NCI-H2196 treated with DMSO at 0.1 percent for 48 hours (cell line): ENCODE measurements around the gene KCTD15.

Source experiments
- DNase-seq: peaks from one replicate; lab custom pipeline; 2025; ENCODE audit not compliant: unreplicated experiment; lab: John Stamatoyannopoulos, UW

Gene KCTD15

GRCh38 chr19:33796164-33796875 lies at the start of gene KCTD15:
Gene KCTD15, plus strand, starts transcription at chr19:33796870. Its CDS starts 3,585 bp downstream, at chr19:33800455.
- DNase-seq = no peak

GRCh38 chr19:33747273-33747672 lies 49.4 kb upstream of the KCTD15 start:
- DNase-seq = no peak

- DNase-seq = no peak
Measured at GRCh38 chr19:33748231-33748630, 48.4 kb upstream of the KCTD15 start.

GRCh38 chr19:33749016-33749415 lies 47.7 kb upstream of the KCTD15 start:
- no peak for DNase-seq

GRCh38 chr19:33749619-33750175 lies 47.0 kb upstream of the KCTD15 start:
- DNase-seq = no peak

GRCh38 chr19:33750587-33751435 lies 45.9 kb upstream of the KCTD15 start:
- DNase-seq = no peak

GRCh38 chr19:33751436-33751770 lies 45.3 kb upstream of the KCTD15 start:
- DNase-seq = no peak

- no peak for DNase-seq
Measured at GRCh38 chr19:33752018-33752800, 44.5 kb upstream of the KCTD15 start.

GRCh38 chr19:33752945-33753344 lies 43.7 kb upstream of the KCTD15 start:
- no peak for DNase-seq

GRCh38 chr19:33754361-33754760 lies 42.3 kb upstream of the KCTD15 start:
- DNase-seq = no peak

GRCh38 chr19:33755099-33756035 lies 41.3 kb upstream of the KCTD15 start:
- no peak for DNase-seq

GRCh38 chr19:33756177-33756576 lies 40.5 kb upstream of the KCTD15 start:
- no peak for DNase-seq

GRCh38 chr19:33758541-33759013 lies 38.1 kb upstream of the KCTD15 start:
- DNase-seq = no peak

- no peak for DNase-seq
Measured at GRCh38 chr19:33759356-33759755, 37.3 kb upstream of the KCTD15 start.

GRCh38 chr19:33763633-33764371 lies 32.9 kb upstream of the KCTD15 start:
- no peak for DNase-seq

GRCh38 chr19:33766623-33767022 lies 30.0 kb upstream of the KCTD15 start:
- no peak for DNase-seq

GRCh38 chr19:33767898-33768413 lies 28.7 kb upstream of the KCTD15 start:
- no peak for DNase-seq

GRCh38 chr19:33769208-33769607 lies 27.5 kb upstream of the KCTD15 start:
- no peak for DNase-seq

GRCh38 chr19:33770107-33770506 lies 26.6 kb upstream of the KCTD15 start:
- no peak for DNase-seq
